Measurements from ENCODE around the gene DNAAF2. TPM values are rescaled to one million over a fixed set of nuclear protein-coding genes. Genes with fewer than 3 reads are reported as not detected.
A peak's percentile ranks its signal among the peaks of the same experiment; 100 is the strongest.

Gene DNAAF2
- total and polyA plus RNA-seq, 2 donors (not counting 1 experiment from before 2014, with no cell fraction given), result 8.5 to 26.9 TPM

DNA sequence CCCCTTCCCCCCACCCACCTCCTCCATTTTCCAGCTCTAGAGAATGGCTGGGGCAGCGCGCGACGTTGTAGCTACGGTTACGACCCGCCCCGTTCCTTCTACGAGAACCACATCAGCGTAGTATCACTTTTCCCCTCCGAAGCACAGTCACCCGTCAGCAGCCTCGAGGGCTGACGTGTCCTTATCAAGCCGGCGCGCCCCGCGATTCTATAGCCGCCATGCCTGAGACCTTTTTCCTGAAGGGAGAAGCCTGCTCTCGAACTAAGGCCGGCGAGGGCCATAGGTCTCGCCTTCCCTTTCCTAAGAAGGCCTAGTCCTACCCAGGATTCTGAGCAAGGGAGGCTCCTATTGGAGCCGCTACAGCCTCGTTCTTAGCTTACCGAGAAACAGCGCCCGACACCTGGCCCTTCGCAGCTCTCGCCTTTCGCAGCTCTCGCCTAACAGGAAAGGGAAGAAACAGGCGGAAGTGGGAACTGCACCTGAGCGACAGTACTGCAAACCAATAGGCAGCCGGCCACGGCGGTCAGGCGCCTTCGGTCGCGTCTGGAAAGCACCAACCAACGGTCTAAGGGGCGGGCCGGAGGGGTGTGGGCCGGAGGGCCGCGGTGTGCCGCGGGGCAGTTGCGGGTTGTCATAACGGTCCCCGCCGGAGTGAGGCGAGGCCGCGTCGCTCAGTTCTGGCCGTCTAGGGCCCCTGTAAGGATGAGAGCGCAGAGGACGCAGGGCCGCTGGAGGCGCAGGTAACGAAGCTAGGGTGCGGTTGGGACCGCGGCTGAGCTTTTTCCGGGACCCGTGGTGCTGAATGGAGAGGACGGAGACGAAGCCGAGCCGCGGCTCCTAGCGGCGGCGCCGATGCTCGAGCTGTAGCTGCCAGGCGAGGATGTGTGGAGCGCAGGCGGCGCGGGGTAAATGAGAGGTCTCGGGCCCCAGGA, 14.6 kb downstream of the DNAAF2 start, which contains the start of the genes MGAT2 and RPL36AL:
MGAT2 (plus strand) TSS at position 618 of the 932 bp plus-strand sequence. CDS start 470 bp downstream, outside the sequence.
RPL36AL (minus strand) TSS at position 445 of the 932 bp plus-strand sequence. CDS start 1,522 bp downstream, outside the sequence.
- H3K9me3 Mint-ChIP-seq (ENCODE audit: insufficient read depth), result no peaks in the 10 kb centered on the region
- H3K27me3 Mint-ChIP-seq, result no peaks in the 10 kb centered on the region
- POLR2A ChIA-PET, result interaction anchor here (0.6 to 3.4 kb wide), 17 partner anchors 9 to 871 kb away, joined by 3 to 88 read pairs (median 4); partner anchors contain the start of genes DNAAF2, KLHDC2, LRR1 and NEMF
- DNase-seq (peak; percentile 98), ATAC-seq (ENCODE audit: low read depth) (peak; percentile 93)
- H3K4me1 ChIP-seq (ENCODE audit: control insufficient read depth in 2 of 2, insufficient read depth in 2 of 2, low read length in 2 of 2), result peaks cover 31 to 44% of the 10 kb centered on the region in 2 donors
- H3K9ac ChIP-seq (ENCODE audit: low read length), result peak within 1 kb of the TSS; percentile 94
- H3K4me3 Mint-ChIP-seq, result peak within 1 kb of the TSS; percentile 99
- H2AFZ ChIP-seq (ENCODE audit: insufficient read depth, low read depth, low read length, poor library complexity, severe bottlenecking), result peak within 1 kb of the TSS; percentile 76
- no peaks in the 10 kb centered on the region for H3K9me3 ChIP-seq (ENCODE audit: control extremely low read depth in 1 of 3, control insufficient read depth in 2 of 3, insufficient read depth in 1 of 3, low read length in 2 of 3)
- H3K79me2 ChIP-seq (ENCODE audit: control insufficient read depth, insufficient read depth, low read length), result peaks cover 76% of the 10 kb centered on the region
- TF ChIP-seq CTCF (IDR thresholded peaks at IDR 0.05), result peak; percentile 43
- no peak for TF ChIP-seq EZH2 (IDR thresholded peaks at IDR 0.05; ENCODE audit: borderline replicate concordance, insufficient read depth, low read depth, low read length, poor library complexity, severe bottlenecking)
- no peaks in the 10 kb centered on the region for H3K27me3 ChIP-seq (replicated peaks in 1 of 4; ENCODE audit: control extremely low read depth in 1 of 4, control insufficient read depth in 3 of 4, insufficient read depth in 4 of 4, low read length in 3 of 4)
- H3K36me3 ChIP-seq (replicated peaks in 1 of 2; ENCODE audit: control extremely low read depth in 1 of 2, control insufficient read depth in 1 of 2, extremely low read depth in 1 of 2, insufficient read depth in 2 of 2, low read length in 1 of 2), result peaks cover 6 to 19% of the 10 kb centered on the region in 2 experiments
- H3K4me3 ChIP-seq (ENCODE audit: control extremely low read depth in 1 of 5, extremely low read depth in 1 of 5, insufficient read depth in 1 of 5, low read depth in 2 of 5, low read length in 4 of 5), result peak within 1 kb of the TSS; percentile 90 to 99 (median 97)
- peak within 1 kb of the TSS; percentile 99 for H3K27ac Mint-ChIP-seq
- peak within 1 kb of the TSS; percentile 88 for H3K4me2 ChIP-seq (replicated peaks; ENCODE audit: low read depth, low read length, poor library complexity, severe bottlenecking)
- under 1% methylated on average over 85 of the region's 85 CpGs for WGBS (ENCODE audit: insufficient coverage)
- CTCF ChIA-PET, result interaction anchor here (0.5 to 6.8 kb wide), 19 partner anchors 8 to 232 kb away, joined by 3 to 93 read pairs (median 4); partner anchors contain the start of genes DNAAF2, KLHDC1, KLHDC2 and LRR1
- peaks cover 55% of the 10 kb centered on the region for H3K4me1 Mint-ChIP-seq
- peak within 1 kb of the TSS; percentile 96 to 98 for H3K27ac ChIP-seq (ENCODE audit: low read length in 2 of 2)
- H4K20me1 ChIP-seq (ENCODE audit: control insufficient read depth, insufficient read depth, low read length, poor library complexity, severe bottlenecking), result peaks cover 42% of the 10 kb centered on the region
- intact Hi-C loops (cut with micrococcal nuclease), result loop anchor here (1.0 kb wide), 6 partner anchors 14 to 692 kb away; partner anchors contain the start of genes DMAC2L, L2HGDH, LRR1 and POLE2

All from B cell (primary cell).